ENCODE results near the gene NMNAT2. TPM values are rescaled to one million over a fixed set of nuclear protein-coding genes. Genes with fewer than 3 reads are reported as not detected.

NMNAT2 gene
- total RNA-seq, 1 experiment from 2014 or later: 0.17 TPM

DNA sequence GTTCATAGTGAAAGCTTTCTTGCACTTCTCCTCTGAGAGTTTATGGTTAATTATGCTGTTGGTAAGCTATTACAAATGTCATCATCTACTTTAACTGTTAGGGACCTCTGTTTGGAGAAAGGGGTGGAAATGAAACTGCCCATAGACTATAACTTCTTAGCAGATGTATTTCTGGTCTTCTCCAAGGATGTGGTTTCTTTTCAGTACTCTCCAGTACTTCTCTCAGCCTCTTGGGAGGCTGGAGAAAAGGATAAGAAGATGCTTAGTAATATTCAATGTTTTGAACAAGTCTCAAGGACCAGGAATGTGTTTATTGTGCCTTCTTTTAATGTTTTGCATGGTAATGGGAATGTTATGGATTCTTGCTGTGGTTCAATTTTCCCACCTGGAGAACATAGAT, 171.7 kb downstream of the NMNAT2 start:
- no peaks in the 10 kb centered on the region for H3K36me3 ChIP-seq (ENCODE audit: insufficient read depth, low read length, poor library complexity, severe bottlenecking)
- CTCF ChIA-PET: no interaction called here
- TF ChIP-seq, protein P1, sequence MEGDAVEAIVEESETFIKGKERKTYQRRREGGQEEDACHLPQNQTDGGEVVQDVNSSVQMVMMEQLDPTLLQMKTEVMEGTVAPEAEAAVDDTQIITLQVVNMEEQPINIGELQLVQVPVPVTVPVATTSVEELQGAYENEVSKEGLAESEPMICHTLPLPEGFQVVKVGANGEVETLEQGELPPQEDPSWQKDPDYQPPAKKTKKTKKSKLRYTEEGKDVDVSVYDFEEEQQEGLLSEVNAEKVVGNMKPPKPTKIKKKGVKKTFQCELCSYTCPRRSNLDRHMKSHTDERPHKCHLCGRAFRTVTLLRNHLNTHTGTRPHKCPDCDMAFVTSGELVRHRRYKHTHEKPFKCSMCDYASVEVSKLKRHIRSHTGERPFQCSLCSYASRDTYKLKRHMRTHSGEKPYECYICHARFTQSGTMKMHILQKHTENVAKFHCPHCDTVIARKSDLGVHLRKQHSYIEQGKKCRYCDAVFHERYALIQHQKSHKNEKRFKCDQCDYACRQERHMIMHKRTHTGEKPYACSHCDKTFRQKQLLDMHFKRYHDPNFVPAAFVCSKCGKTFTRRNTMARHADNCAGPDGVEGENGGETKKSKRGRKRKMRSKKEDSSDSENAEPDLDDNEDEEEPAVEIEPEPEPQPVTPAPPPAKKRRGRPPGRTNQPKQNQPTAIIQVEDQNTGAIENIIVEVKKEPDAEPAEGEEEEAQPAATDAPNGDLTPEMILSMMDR (conservative IDR thresholded peaks at IDR 0.05; ENCODE audit: low read depth, low read length): no peak
- no peak for TF ChIP-seq EZH2 (IDR thresholded peaks at IDR 0.05; ENCODE audit: borderline replicate concordance, low read depth, low read length, poor library complexity, severe bottlenecking)
- no peak overlapping the region for H3K4me3 ChIP-seq (ENCODE audit: low read depth, low read length, poor library complexity, severe bottlenecking)
- no TSS peak for BruUV-seq (replicated peaks)
- H3K27ac ChIP-seq (ENCODE audit: low read depth, low read length, poor library complexity, severe bottlenecking): no peak overlapping the region
- H3K4me1 ChIP-seq (ENCODE audit: insufficient read depth, low read length, poor library complexity, severe bottlenecking): peaks cover 15% of the 10 kb centered on the region
- POLR2A ChIA-PET (ENCODE audit: low non-redundant PET): no interaction called here
- H3K9me3 ChIP-seq (ENCODE audit: low read depth, low read length, poor library complexity, severe bottlenecking): peaks cover 3% of the 10 kb centered on the region
- no peak for DNase-seq (ENCODE audit: low spot score)
- intact Hi-C loops (cut with micrococcal nuclease; ENCODE audit: unreplicated experiment): no loop called here
- H3K27me3 ChIP-seq (replicated peaks; ENCODE audit: insufficient read depth, low read depth, low read length, poor library complexity): no peaks in the 10 kb centered on the region

GRCh38 chr1:183245357-183245756, 172.8 kb downstream of the NMNAT2 start:
- H3K36me3 ChIP-seq (ENCODE audit: insufficient read depth, low read length, poor library complexity, severe bottlenecking): no peaks in the 10 kb centered on the region
- CTCF ChIA-PET: interaction anchor here (1.5 kb wide), 1 partner anchor 11 kb away, joined by 8 read pairs; no protein-coding TSS in a partner anchor
- no peak for DNase-seq (ENCODE audit: low spot score)
- intact Hi-C loops (cut with micrococcal nuclease; ENCODE audit: unreplicated experiment): no loop called here
- H3K27me3 ChIP-seq (replicated peaks; ENCODE audit: insufficient read depth, low read depth, low read length, poor library complexity): no peaks in the 10 kb centered on the region
- BruUV-seq (replicated peaks): no TSS peak
- peaks cover 15% of the 10 kb centered on the region for H3K4me1 ChIP-seq (ENCODE audit: insufficient read depth, low read length, poor library complexity, severe bottlenecking)
- H3K4me3 ChIP-seq (ENCODE audit: low read depth, low read length, poor library complexity, severe bottlenecking): no peak overlapping the region
- no peak for TF ChIP-seq EZH2 (IDR thresholded peaks at IDR 0.05; ENCODE audit: borderline replicate concordance, low read depth, low read length, poor library complexity, severe bottlenecking)
- TF ChIP-seq, protein P1 (conservative IDR thresholded peaks at IDR 0.05; ENCODE audit: low read depth, low read length): no peak
- peaks cover 3% of the 10 kb centered on the region for H3K9me3 ChIP-seq (ENCODE audit: low read depth, low read length, poor library complexity, severe bottlenecking)
- no peak overlapping the region for H3K27ac ChIP-seq (ENCODE audit: low read depth, low read length, poor library complexity, severe bottlenecking)
- POLR2A ChIA-PET (ENCODE audit: low non-redundant PET): no interaction called here

GRCh38 chr1:183244466-183244865, 173.7 kb downstream of the NMNAT2 start:
- intact Hi-C loops (cut with micrococcal nuclease; ENCODE audit: unreplicated experiment): no loop called here

More at GRCh38 chr1:183244466-183244865, 173.7 kb downstream of the NMNAT2 start:
- no peak overlapping the region for H3K4me3 ChIP-seq (ENCODE audit: low read depth, low read length, poor library complexity, severe bottlenecking)
- no peak overlapping the region for H3K27ac ChIP-seq (ENCODE audit: low read depth, low read length, poor library complexity, severe bottlenecking)
- CTCF ChIA-PET: interaction anchor here (1.5 kb wide), 1 partner anchor 10 kb away, joined by 8 read pairs; no protein-coding TSS in a partner anchor
- TF ChIP-seq, protein P1 (conservative IDR thresholded peaks at IDR 0.05; ENCODE audit: low read depth, low read length): no peak
- no peak for TF ChIP-seq EZH2 (IDR thresholded peaks at IDR 0.05; ENCODE audit: borderline replicate concordance, low read depth, low read length, poor library complexity, severe bottlenecking)
- H3K4me1 ChIP-seq (ENCODE audit: insufficient read depth, low read length, poor library complexity, severe bottlenecking): peaks cover 15% of the 10 kb centered on the region
- H3K27me3 ChIP-seq (replicated peaks; ENCODE audit: insufficient read depth, low read depth, low read length, poor library complexity): no peaks in the 10 kb centered on the region
- no TSS peak for BruUV-seq (replicated peaks)
- H3K9me3 ChIP-seq (ENCODE audit: low read depth, low read length, poor library complexity, severe bottlenecking): no peaks in the 10 kb centered on the region
- no peaks in the 10 kb centered on the region for H3K36me3 ChIP-seq (ENCODE audit: insufficient read depth, low read length, poor library complexity, severe bottlenecking)
- POLR2A ChIA-PET (ENCODE audit: low non-redundant PET): no interaction called here
- peak; percentile 88 for DNase-seq (ENCODE audit: low spot score)
